Measurements from ENCODE around the gene GATD1. TPM values are rescaled to one million over a fixed set of nuclear protein-coding genes. Genes with fewer than 3 reads are reported as not detected.
A peak's percentile ranks its signal among the peaks of the same experiment; 100 is the strongest.

The GATD1 gene
- total RNA-seq, 1 donor from 2014 or later, result 51.9 TPM

DNA sequence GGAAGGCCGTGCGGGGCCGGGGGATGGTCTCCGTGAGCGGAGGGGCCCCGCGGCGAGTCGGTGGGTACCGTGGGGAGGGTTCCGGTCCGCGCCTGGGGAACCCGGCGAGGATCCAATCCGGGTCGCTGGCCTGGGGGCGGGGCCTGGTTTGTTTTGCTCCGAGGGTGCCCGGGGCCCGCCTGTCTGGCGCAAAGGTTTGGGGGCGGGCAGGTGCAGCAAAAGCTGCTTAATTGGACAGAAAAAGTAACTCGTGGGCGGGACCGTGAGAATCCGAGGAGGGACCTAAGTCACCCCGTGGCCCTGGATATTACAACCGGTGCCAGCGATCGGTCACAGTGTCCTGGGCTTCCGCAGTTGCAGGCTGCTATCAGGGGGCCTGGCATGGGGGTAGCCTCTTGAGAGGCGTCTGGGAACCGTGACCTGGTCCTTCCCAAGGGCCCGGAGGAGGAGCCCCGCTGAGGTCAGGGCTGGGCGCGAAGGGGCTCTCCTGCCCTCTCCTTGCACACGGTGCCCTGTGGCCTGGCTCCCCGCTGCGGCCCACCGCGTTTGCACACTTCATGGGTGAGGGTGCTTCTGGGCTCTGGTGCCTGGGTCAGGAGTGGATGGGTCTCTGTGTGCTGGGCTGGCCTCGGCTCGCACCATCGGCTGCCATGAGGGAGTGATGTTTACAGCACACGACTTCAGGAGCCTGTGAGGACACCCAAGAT lies 42.8 kb upstream of the GATD1 start:
- Histone ChIP-seq H3K9me3 (ENCODE audit: insufficient read depth, low read depth, low read length) (no peaks in the 10 kb centered on the region), H3K4me2 (ENCODE audit: low read length) (peak overlapping the region; percentile 98), H4K20me1 (ENCODE audit: insufficient read depth, low read length) (peaks cover 35% of the 10 kb centered on the region), H3K9ac (ENCODE audit: low read length) (peak overlapping the region; percentile 89), H3K36me3 (ENCODE audit: insufficient read depth, low read length) (no peaks in the 10 kb centered on the region), H3K4me1 (ENCODE audit: insufficient read depth, low read length) (peaks cover 24% of the 10 kb centered on the region), H3K27ac (ENCODE audit: low read depth, low read length) (peak overlapping the region; percentile 83), H3K27me3 (ENCODE audit: insufficient read depth, low read length) (no peaks in the 10 kb centered on the region), H2AFZ (ENCODE audit: low read depth, low read length) (peak overlapping the region; percentile 71), H3K79me2 (ENCODE audit: insufficient read depth, low read length) (peaks cover 27% of the 10 kb centered on the region), H3K4me3 (ENCODE audit: insufficient read depth, low read depth, low read length) (peak overlapping the region; percentile 76)
- Mint-ChIP-seq H3K27ac (ENCODE audit: unreplicated experiment) (peak overlapping the region; percentile 62), H3K9me3 (ENCODE audit: unreplicated experiment) (no peaks in the 10 kb centered on the region), H3K4me3 (ENCODE audit: unreplicated experiment) (peak overlapping the region; percentile 87), H3K36me3 (ENCODE audit: low read depth, unreplicated experiment) (peaks cover 3% of the 10 kb centered on the region), H3K4me1 (ENCODE audit: low read depth, unreplicated experiment) (peaks cover 5% of the 10 kb centered on the region), H3K27me3 (ENCODE audit: low read depth, unreplicated experiment) (peaks cover 1% of the 10 kb centered on the region)
- no peak for TF ChIP-seq CTCF (IDR thresholded peaks at IDR 0.05; ENCODE audit: insufficient read depth, low read depth, low read length)
- TF ChIP-seq EZH2 (IDR thresholded peaks at IDR 0.05; ENCODE audit: insufficient read depth, low read length), result no peak
- DNase-seq (ENCODE audit: low read depth), result peak; percentile 51
- FAIRE-seq, result no peak

GRCh38 chr11:819129-819931 lies 42.0 kb upstream of the GATD1 start:
- H3K4me1 Mint-ChIP-seq (ENCODE audit: low read depth, unreplicated experiment), result peaks cover 5% of the 10 kb centered on the region
- Histone ChIP-seq H3K4me2 (ENCODE audit: low read length) (peak overlapping the region; percentile 98), H3K9ac (ENCODE audit: low read length) (peak overlapping the region; percentile 89), H3K27ac (ENCODE audit: low read depth, low read length) (peak overlapping the region; percentile 83), H3K9me3 (ENCODE audit: insufficient read depth, low read depth, low read length) (no peaks in the 10 kb centered on the region), H3K36me3 (ENCODE audit: insufficient read depth, low read length) (no peaks in the 10 kb centered on the region), H2AFZ (ENCODE audit: low read depth, low read length) (peak overlapping the region; percentile 73), H3K79me2 (ENCODE audit: insufficient read depth, low read length) (peaks cover 27% of the 10 kb centered on the region), H4K20me1 (ENCODE audit: insufficient read depth, low read length) (peaks cover 29% of the 10 kb centered on the region), H3K4me3 (ENCODE audit: insufficient read depth, low read depth, low read length) (peak overlapping the region; percentile 76), H3K4me1 (ENCODE audit: insufficient read depth, low read length) (peaks cover 24% of the 10 kb centered on the region), H3K27me3 (ENCODE audit: insufficient read depth, low read length) (no peaks in the 10 kb centered on the region)
- H3K9me3 Mint-ChIP-seq (ENCODE audit: unreplicated experiment), result no peaks in the 10 kb centered on the region
- TF ChIP-seq CTCF (IDR thresholded peaks at IDR 0.05; ENCODE audit: insufficient read depth, low read depth, low read length) (no peak), EZH2 (IDR thresholded peaks at IDR 0.05; ENCODE audit: insufficient read depth, low read length) (no peak)
- peaks cover 1% of the 10 kb centered on the region for H3K36me3 Mint-ChIP-seq (ENCODE audit: low read depth, unreplicated experiment)
- H3K27me3 Mint-ChIP-seq (ENCODE audit: low read depth, unreplicated experiment), result no peaks in the 10 kb centered on the region
- H3K27ac Mint-ChIP-seq (ENCODE audit: unreplicated experiment), result no peak overlapping the region
- peak; percentile 47 for DNase-seq (ENCODE audit: low read depth)
- peak overlapping the region; percentile 87 for H3K4me3 Mint-ChIP-seq (ENCODE audit: unreplicated experiment)
- FAIRE-seq, result no peak
